Ramos (cell line): ENCODE results near the gene DTX3.
"Not testable (repeated sequence)": the region's sequence is repeated elsewhere in the genome, so short reads cannot be mapped to it uniquely, and the experiment has no call there.

Source experiments
- in situ Hi-C: fragments of 300-500 bp; cut with MboI; formaldehyde crosslinking; loops from one replicate; pipeline ENCODE4 v1.14.3; 2022; ENCODE audit warnings: low sequenced_read_pairs; ENCODE audit not compliant: unreplicated experiment

The DTX3 gene

GRCh38 chr12:57627501-57628279 lies 23.1 kb downstream of the DTX3 start:
- in situ Hi-C loops: loop anchor here (5.0 kb wide), 1 partner anchor 45 kb away; no protein-coding TSS in a partner anchor

- in situ Hi-C loops: loop anchor here (5.0 kb wide), 1 partner anchor 46 kb away; no protein-coding TSS in a partner anchor
These were observed 23.9 kb downstream of the DTX3 start for GRCh38 chr12:57628280-57629191.

GRCh38 chr12:57629897-57630471 lies 25.4 kb downstream of the DTX3 start:
- in situ Hi-C loops: loop anchor here (5.0 kb wide), 1 partner anchor 48 kb away; no protein-coding TSS in a partner anchor

- in situ Hi-C loops: no loop called here
These were observed 26.3 kb downstream of the DTX3 start for GRCh38 chr12:57630891-57631433.

- in situ Hi-C loops: no loop called here
These were observed 27.0 kb downstream of the DTX3 start for GRCh38 chr12:57631566-57632072.

- in situ Hi-C loops: no loop called here
These were observed 27.7 kb downstream of the DTX3 start for GRCh38 chr12:57632073-57632957.

- in situ Hi-C loops: no loop called here
These were observed 28.6 kb downstream of the DTX3 start, which contains the start of gene B4GALNT1 for GRCh38 chr12:57632958-57633840. Gene B4GALNT1 (minus strand): TSS chr12:57633201. CDS start chr12:57632132, 1,069 bp downstream.

GRCh38 chr12:57636731-57637130 lies 32.1 kb downstream of the DTX3 start:
- in situ Hi-C loops: not testable (repeated sequence)

GRCh38 chr12:57637364-57637763 lies 32.7 kb downstream of the DTX3 start:
- in situ Hi-C loops: no loop called here

GRCh38 chr12:57638096-57638495 lies 33.5 kb downstream of the DTX3 start:
- in situ Hi-C loops: no loop called here

- in situ Hi-C loops: no loop called here
These were observed 35.8 kb downstream of the DTX3 start for GRCh38 chr12:57640175-57641042.

GRCh38 chr12:57641699-57642442 lies 37.2 kb downstream of the DTX3 start:
- in situ Hi-C loops: no loop called here

- in situ Hi-C loops: not testable (repeated sequence)
These were observed 41.5 kb downstream of the DTX3 start for GRCh38 chr12:57645990-57646658.

GRCh38 chr12:57646659-57647049 lies 42.0 kb downstream of the DTX3 start:
- in situ Hi-C loops: not testable (repeated sequence)

- in situ Hi-C loops: no loop called here
These were observed 49.4 kb downstream of the DTX3 start for GRCh38 chr12:57654042-57654441.
